GM19043 (cell line): Measurements from ENCODE around the gene CEACAM8.
"Not testable (repeated sequence)": the region's sequence is repeated elsewhere in the genome, so short reads cannot be mapped to it uniquely, and the experiment has no call there.

Experiments
- ATAC-seq: cut with Tn5 transposase; IDR thresholded peaks from one replicate; pipeline ENCODE4 v1.9.1; 2021; ENCODE audit warnings: low read depth; ENCODE audit not compliant: unreplicated experiment

CEACAM8 gene

GRCh38 chr19:42547929-42548328 lies 46.8 kb downstream of the CEACAM8 start:
- no peak for ATAC-seq

GRCh38 chr19:42546831-42547500 lies 47.8 kb downstream of the CEACAM8 start:
- no peak for ATAC-seq

- no peak for ATAC-seq
Measured at GRCh38 chr19:42544146-42544545, 50.6 kb downstream of the CEACAM8 start.

- no peak for ATAC-seq
Measured at GRCh38 chr19:42542791-42543190, 51.9 kb downstream of the CEACAM8 start.

GRCh38 chr19:42540071-42540553 lies 54.6 kb downstream of the CEACAM8 start:
- ATAC-seq, result no peak

- ATAC-seq, result no peak
Measured at GRCh38 chr19:42538841-42539709, 55.6 kb downstream of the CEACAM8 start.

GRCh38 chr19:42535276-42535675 lies 59.4 kb downstream of the CEACAM8 start:
- ATAC-seq, result not testable (repeated sequence)

GRCh38 chr19:42534391-42534790 lies 60.3 kb downstream of the CEACAM8 start:
- ATAC-seq, result no peak

GRCh38 chr19:42532891-42533290 lies 61.8 kb downstream of the CEACAM8 start:
- ATAC-seq, result no peak

GRCh38 chr19:42531313-42531712 lies 63.4 kb downstream of the CEACAM8 start:
- no peak for ATAC-seq
